ENCODE results near the gene KIRREL3.

The KIRREL3 gene

GRCh38 chr11:126501641-126502040, 498.9 kb downstream of the KIRREL3 start:
- no peak for DNase-seq (ENCODE audit: low read depth in 1 of 2, low spot score in 1 of 2)
- no peak for TF ChIP-seq JUND (IDR thresholded peaks at IDR 0.05; ENCODE audit: low read depth)
- in situ Hi-C loops (cut with HindIII; ENCODE audit: low pct_unique_long_range_greater_than_20kb, low sequenced_read_pairs), result no loop called here

DNA sequence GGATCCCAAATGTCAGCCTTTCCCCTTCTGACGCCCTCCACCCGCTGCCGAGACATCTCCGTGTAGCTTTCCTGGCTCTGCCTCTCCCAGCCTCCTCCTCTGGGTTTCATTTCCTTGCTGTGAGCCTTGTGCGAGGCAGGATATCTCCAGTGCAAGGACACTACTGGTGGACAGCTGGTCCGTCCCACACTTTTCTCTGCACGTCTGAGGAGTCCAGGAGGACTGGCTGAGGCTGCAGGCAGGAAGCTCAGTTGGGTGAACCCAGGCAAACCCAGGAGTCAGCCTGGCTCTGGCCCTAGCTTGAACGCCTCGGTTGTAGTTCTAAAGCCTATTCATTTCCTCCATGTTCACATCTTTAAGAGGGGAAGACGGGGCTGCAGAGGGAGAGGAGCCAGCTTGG, 499.6 kb downstream of the KIRREL3 start:
- in situ Hi-C loops (cut with HindIII; ENCODE audit: low pct_unique_long_range_greater_than_20kb, low sequenced_read_pairs), result no loop called here
- TF ChIP-seq JUND (IDR thresholded peaks at IDR 0.05; ENCODE audit: low read depth), result no peak
- DNase-seq (ENCODE audit: low read depth in 1 of 2, low spot score in 1 of 2), result no peak

DNA sequence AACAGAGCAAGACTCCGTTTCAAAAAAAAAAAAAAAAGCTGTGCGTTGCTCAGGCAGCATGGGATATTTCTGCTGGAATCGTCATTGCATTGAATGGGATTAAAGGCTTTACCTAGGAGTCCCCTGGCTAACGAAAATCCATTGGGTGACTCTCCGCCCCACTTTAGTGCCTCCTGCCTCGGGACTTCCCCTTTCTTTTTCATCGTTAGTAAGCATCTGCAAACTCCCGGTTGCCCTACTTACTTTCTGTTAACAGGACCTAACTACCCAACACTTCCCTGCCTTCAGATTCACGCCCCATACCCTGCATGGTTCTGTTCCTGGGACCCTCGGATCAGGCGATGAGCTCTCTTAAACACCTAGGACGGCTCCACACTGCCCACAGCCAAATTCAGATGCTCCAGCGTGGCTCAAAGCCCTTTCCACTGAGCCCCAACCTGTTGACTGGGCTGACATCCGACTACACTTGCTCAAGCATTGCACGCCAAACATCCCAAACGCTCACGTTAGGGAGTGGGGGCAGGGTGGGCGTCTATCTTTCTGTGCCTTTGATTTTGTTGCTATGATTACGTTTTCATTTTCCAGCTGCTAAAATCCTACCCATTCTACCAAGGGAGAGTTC, 501.3 kb downstream of the KIRREL3 start:
- no peak for DNase-seq (ENCODE audit: low read depth in 1 of 2, low spot score in 1 of 2)
- in situ Hi-C loops (cut with HindIII; ENCODE audit: low pct_unique_long_range_greater_than_20kb, low sequenced_read_pairs), result no loop called here
- no peak for TF ChIP-seq JUND (IDR thresholded peaks at IDR 0.05; ENCODE audit: low read depth)

GRCh38 chr11:126498281-126498680, 502.3 kb downstream of the KIRREL3 start:
- in situ Hi-C loops (cut with HindIII; ENCODE audit: low pct_unique_long_range_greater_than_20kb, low sequenced_read_pairs), result no loop called here
- no peak for DNase-seq (ENCODE audit: low read depth in 1 of 2, low spot score in 1 of 2)
- TF ChIP-seq JUND (IDR thresholded peaks at IDR 0.05; ENCODE audit: low read depth), result no peak

- DNase-seq (ENCODE audit: low read depth in 1 of 2, low spot score in 1 of 2), result no peak
Measured at GRCh38 chr11:126497581-126498122, 502.9 kb downstream of the KIRREL3 start.

GRCh38 chr11:126496576-126497337, 503.8 kb downstream of the KIRREL3 start:
- in situ Hi-C loops (cut with HindIII; ENCODE audit: low pct_unique_long_range_greater_than_20kb, low sequenced_read_pairs), result no loop called here
- no peak for TF ChIP-seq JUND (IDR thresholded peaks at IDR 0.05; ENCODE audit: low read depth)
- no peak for DNase-seq (ENCODE audit: low read depth in 1 of 2, low spot score in 1 of 2)

More at GRCh38 chr11:126497581-126498122, 502.9 kb downstream of the KIRREL3 start:
- in situ Hi-C loops (cut with HindIII; ENCODE audit: low pct_unique_long_range_greater_than_20kb, low sequenced_read_pairs), result no loop called here
- no peak for TF ChIP-seq JUND (IDR thresholded peaks at IDR 0.05; ENCODE audit: low read depth)

- in situ Hi-C loops (cut with HindIII; ENCODE audit: low pct_unique_long_range_greater_than_20kb, low sequenced_read_pairs), result no loop called here
- no peak for TF ChIP-seq JUND (IDR thresholded peaks at IDR 0.05; ENCODE audit: low read depth)
Measured at GRCh38 chr11:126495281-126496220, 505.0 kb downstream of the KIRREL3 start.

DNA sequence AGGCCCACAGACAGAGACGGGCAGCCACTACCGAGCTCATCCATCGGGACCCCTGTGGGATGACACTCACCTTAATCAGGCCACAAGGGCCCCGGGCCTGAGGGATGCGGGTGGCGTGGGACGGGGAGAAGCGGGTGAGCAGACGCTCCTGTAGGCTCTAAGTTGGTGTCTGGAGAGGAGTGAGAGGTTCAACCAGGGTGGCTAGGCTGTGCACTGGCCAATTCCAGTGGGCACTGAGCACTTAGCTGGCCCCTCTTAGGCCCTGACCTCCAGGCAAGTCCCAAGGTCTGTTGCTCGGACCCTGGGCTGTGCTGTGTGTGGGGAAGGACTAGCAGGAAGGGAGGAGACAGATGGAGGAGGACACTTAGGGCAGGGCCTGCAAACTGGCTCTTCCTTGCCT, 505.7 kb downstream of the KIRREL3 start:
- no peak for TF ChIP-seq JUND (IDR thresholded peaks at IDR 0.05; ENCODE audit: low read depth)
- in situ Hi-C loops (cut with HindIII; ENCODE audit: low pct_unique_long_range_greater_than_20kb, low sequenced_read_pairs), result no loop called here
- DNase-seq (ENCODE audit: low read depth in 1 of 2, low spot score in 1 of 2), result no peak

More at GRCh38 chr11:126495281-126496220, 505.0 kb downstream of the KIRREL3 start:
- DNase-seq (ENCODE audit: low read depth in 1 of 2, low spot score in 1 of 2), result no peak

DNA sequence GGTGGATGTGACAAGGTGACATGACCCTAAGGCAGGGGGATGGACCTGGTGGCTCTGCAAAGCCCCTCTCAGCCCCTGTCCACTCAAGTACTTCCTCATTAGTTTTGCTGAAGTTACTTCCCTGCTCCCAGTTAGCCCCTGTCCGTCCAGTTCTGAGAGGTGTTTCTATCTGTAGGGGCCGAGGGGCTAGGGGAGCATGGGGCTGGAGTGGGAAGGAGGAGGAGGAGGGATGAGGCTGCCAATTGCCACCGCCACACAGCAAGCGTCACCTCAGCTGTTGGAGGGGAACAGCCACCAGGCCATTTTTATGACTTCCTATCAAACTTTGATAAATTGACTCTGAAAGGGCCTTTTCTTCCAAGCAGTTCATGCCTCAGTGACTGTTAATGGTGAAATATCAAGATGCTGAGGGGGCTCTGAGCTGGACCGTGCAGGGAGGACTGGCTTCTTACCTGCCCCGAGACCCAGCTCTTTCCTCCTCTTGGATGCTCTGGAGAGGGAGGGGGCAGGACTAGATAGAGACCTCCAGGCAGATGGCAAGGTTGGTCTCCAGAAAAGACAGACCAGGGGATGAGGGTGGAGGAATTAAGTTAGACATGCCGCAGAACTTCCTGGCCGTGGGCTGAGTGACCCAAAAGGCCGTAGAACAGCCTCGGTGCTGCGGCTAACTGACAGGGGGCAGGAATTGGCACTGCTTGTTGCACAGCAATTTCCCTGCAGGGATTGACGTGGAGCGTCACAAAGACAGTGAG, 508.1 kb downstream of the KIRREL3 start:
- TF ChIP-seq JUND (IDR thresholded peaks at IDR 0.05; ENCODE audit: low read depth), result no peak
- DNase-seq (ENCODE audit: low read depth in 1 of 2, low spot score in 1 of 2), result no peak
- in situ Hi-C loops (cut with HindIII; ENCODE audit: low pct_unique_long_range_greater_than_20kb, low sequenced_read_pairs), result no loop called here

DNA sequence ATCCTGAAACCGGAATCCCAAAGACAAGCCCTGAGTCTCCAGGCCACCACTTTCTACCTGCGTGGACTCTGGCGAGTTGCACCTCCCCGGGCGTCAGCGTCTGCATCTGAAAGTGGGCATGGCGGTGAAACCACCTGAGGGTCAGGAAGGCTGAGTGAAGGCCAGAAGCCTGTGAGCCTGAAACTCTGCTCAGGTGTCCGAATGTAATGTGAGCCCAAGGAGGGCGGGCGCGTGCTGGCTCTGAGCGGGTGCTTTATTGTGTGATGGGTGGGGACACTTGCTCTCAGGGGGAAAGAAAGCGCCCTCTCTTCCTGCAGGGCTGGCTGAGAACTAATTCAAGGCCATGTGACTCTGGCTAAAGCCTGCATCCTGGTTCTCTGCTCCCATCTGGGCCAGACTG, 509.5 kb downstream of the KIRREL3 start:
- TF ChIP-seq JUND (IDR thresholded peaks at IDR 0.05; ENCODE audit: low read depth), result no peak
- no peak for DNase-seq (ENCODE audit: low read depth in 1 of 2, low spot score in 1 of 2)
- in situ Hi-C loops (cut with HindIII; ENCODE audit: low pct_unique_long_range_greater_than_20kb, low sequenced_read_pairs), result no loop called here

DNA sequence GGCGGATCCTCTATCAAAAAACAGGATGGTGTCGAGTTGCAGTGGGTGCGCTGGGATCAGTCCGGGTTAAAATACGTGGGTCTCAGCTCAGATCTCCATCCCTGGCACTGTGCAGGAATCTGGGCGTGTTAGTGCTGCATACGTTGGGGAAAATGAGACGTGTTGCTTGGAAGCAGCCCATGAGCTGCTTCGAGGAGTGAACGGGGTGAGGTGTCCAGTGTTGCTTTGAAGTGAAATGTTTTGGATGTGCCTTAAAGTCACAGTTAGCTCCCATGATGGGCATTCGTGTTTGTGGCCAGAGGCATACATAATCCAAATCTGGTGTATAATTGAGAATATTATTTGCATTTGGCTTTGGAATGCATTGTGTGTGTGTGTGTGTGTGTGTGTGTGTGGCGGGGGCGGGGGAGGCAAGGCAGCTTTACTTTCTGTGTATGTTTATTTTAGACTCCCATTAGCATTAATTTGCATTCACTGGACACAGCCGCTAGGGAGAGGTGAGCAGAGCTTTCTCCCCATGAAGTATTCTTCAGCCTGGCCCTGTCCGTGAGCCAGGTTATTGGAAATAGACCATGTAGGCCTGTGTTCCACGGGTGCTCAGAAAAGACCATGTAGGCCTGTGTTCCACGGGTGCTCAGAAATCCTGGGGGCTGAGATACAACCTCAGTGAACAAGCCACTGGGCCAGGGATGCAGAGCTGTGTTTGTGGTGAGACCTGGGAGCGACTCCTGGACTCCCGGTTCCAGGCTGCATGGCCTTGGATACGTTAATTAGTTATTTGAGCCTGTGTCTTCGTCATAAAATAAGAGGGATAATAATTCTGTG, 510.5 kb downstream of the KIRREL3 start:
- TF ChIP-seq JUND (IDR thresholded peaks at IDR 0.05; ENCODE audit: low read depth), result no peak
- in situ Hi-C loops (cut with HindIII; ENCODE audit: low pct_unique_long_range_greater_than_20kb, low sequenced_read_pairs), result no loop called here
- peak in 1 of 2 experiments; percentile 28 for DNase-seq (ENCODE audit: low read depth in 1 of 2, low spot score in 1 of 2)

Measured in T47D (cell line).